Spinal cord (tissue), 10 donors: ENCODE results near the gene ARPC1B. TPM values are rescaled to one million over a fixed set of nuclear protein-coding genes. Genes with fewer than 3 reads are reported as not detected.
A peak's percentile ranks its signal among the peaks of the same experiment; 100 is the strongest.
"Not testable (repeated sequence)": the region's sequence is repeated elsewhere in the genome, so short reads cannot be mapped to it uniquely, and the experiment has no call there.

Experiments
- DNase-seq, 6 donors: peaks; one replicate each; pipeline versions ENCODE4 v3.0.0 to v3.0.0-alpha.2; 2013 to 2015; ENCODE audit warnings: low spot score in 6 of 6, low read depth in 4 of 6
- H3K27ac ChIP-seq: one replicate; pipeline ENCODE4 v1.5.1; 2013; ENCODE audit warnings: low read depth, low read length, control low read depth
- H3K27me3 ChIP-seq: one replicate; pipeline ENCODE4 v1.6.1; 2013; ENCODE audit warnings: low read length; ENCODE audit not compliant: control insufficient read depth, insufficient read depth
- H3K36me3 ChIP-seq: one replicate; pipeline ENCODE4 v1.6.1; 2013; ENCODE audit warnings: low read length; ENCODE audit not compliant: control insufficient read depth, insufficient read depth
- H3K4me1 ChIP-seq: one replicate; pipeline ENCODE4 v1.6.1; 2013; ENCODE audit warnings: low read length; ENCODE audit not compliant: control insufficient read depth, insufficient read depth
- H3K4me3 ChIP-seq: one replicate; pipeline ENCODE4 v1.5.1; 2013; ENCODE audit warnings: low read depth, low read length, control low read depth
- H3K9me3 ChIP-seq: one replicate; pipeline ENCODE4 v1.6.1; 2013; ENCODE audit warnings: low read length; ENCODE audit not compliant: control insufficient read depth, insufficient read depth
- WGBS: methylation state at CpG from one replicate; pipeline ENCODE4 v1.1.5; 2013; ENCODE audit warnings: missing lambda C conversion rate; ENCODE audit not compliant: insufficient coverage; 5-methylcytosine and 5-hydroxymethylcytosine counted together
- long read RNA-seq, 4 donors: transcript quantifications; one replicate each; lab custom pipeline, GENCODE V29; 2026
- polyA plus RNA-seq, 2 donors: library from polyadenylated mRNA; unstranded; fragments of 120-200 nt; gene quantifications; one replicate each; pipeline ENCODE4 v1.2.1, GENCODE V29; 2013; ENCODE audit not compliant: insufficient read length in 2 of 2
- total RNA-seq, 2 donors: library from RNA; depleted of rRNA in 1 of 2; stranded (reverse); fragments of 120-200 nt in 1 of 2; fragments of >200 nt in 1 of 2; gene quantifications; one replicate each; pipeline versions ENCODE4 v1.2.3 to v1.2.4, GENCODE V29; 2013 to 2014
- donor health status: healthy.

ARPC1B gene
- total RNA-seq: 100 to 1,000 TPM in 1 of 2 donors, 10 to 100 TPM in 1; 63.3 to 110 TPM
- 10 to 100 TPM; 34.0 to 45.4 TPM for polyA plus RNA-seq
- long read RNA-seq, donor 1, transcript ARPC1B-201 (10 exons, 1,564 nt): major isoform, 17 of 194 reads
- long read RNA-seq, donor 1, partial matches to known transcripts: 80 of 194 reads
- long read RNA-seq, donor 1, other reads (novel, unspliced or antisense): 93 of 194 reads
- long read RNA-seq, donor 2, transcript ARPC1B-201 (10 exons, 1,564 nt): major isoform, 5 of 61 reads
- long read RNA-seq, donor 2, partial matches to known transcripts: 55 of 61 reads
- long read RNA-seq, donor 2, other reads (novel, unspliced or antisense): 0 of 61 reads
- long read RNA-seq, donor 3, transcript ARPC1B-201 (10 exons, 1,564 nt): major isoform, 5 of 10 reads
- long read RNA-seq, donor 3, partial matches to known transcripts: 0 of 10 reads
- long read RNA-seq, donor 3, other reads (novel, unspliced or antisense): 0 of 10 reads
- long read RNA-seq, donor 4, transcript ARPC1B-201 (10 exons, 1,564 nt): major isoform, 24 of 125 reads
- long read RNA-seq, donor 4, partial matches to known transcripts: 99 of 125 reads
- long read RNA-seq, donor 4, other reads (novel, unspliced or antisense): 0 of 125 reads

- Histone ChIP-seq H3K36me3 (peaks cover 7% of the 10 kb centered on the region), H3K27ac (peak within 1 kb of the TSS; percentile 67), H3K4me3 (peak within 1 kb of the TSS; percentile 46), H3K9me3 (no peaks in the 10 kb centered on the region), H3K27me3 (peaks cover 4% of the 10 kb centered on the region), H3K4me1 (peaks cover 16% of the 10 kb centered on the region)
- DNase-seq: peak in 1 of 6 donors; percentile 63
- 3% methylated on average over 95 of the region's 95 CpGs for WGBS
These were observed at the start of gene ARPC1B for GRCh38 chr7:99374111-99375064. ARPC1B (plus strand) TSS chr7:99374730; CDS start chr7:99385715, 10,985 bp downstream.

GRCh38 chr7:99325001-99325493 is 49.5 kb upstream of the ARPC1B start:
- peak overlapping the region; percentile 80 for H3K27ac ChIP-seq

DNA sequence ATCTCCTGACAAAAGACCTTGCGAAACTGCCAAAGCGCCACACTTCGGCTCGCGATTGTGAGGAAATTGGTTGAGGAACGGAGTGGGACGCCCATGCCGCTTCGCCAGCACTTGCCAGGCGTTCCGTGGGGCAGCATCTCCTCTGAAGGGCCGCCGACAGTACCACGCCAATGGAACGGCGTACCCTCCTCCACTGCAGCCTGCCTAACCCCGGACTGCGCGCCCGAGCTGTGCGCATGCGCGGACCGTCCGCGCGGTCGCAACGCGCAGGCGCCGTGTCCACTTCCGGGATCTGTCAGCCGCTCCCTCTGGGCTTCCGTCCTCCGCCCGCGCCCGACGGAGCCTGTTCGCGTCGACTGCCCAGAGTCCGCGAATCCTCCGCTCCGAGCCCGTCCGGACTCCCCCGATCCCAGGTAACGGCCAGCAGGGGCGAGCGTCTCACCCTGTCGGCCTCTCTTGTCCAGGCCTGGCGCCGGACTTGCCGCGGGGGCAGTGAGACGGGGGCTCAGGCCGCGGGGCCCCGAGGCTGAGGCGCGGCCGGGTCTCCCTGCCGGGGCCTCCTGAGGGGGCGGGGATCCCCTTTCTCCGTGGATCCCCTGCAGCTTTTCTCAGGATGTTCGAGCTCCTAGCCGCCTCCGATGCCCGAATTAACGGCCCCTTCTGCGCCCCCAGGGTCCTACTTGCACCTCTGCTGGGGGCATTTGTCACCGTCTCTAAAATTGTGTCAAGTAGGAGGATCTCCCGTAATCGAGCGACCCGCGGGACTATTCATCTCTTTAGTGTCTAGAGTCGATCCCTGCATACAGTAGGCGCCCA is 48.7 kb upstream of the ARPC1B start, which contains the start of gene ARPC1A:
Gene ARPC1A (plus strand): TSS at position 307 of the 816 bp plus-strand sequence. CDS start 7,456 bp downstream, outside the sequence.
- peak; percentile 84 to 97 (median 89) for DNase-seq
- H3K4me3 ChIP-seq: peak within 1 kb of the TSS; percentile 93
- no peaks in the 10 kb centered on the region for H3K9me3 ChIP-seq
- under 1% methylated on average over 82 of the region's 82 CpGs for WGBS
- no peaks in the 10 kb centered on the region for H3K27me3 ChIP-seq
- peak within 1 kb of the TSS; percentile 80 for H3K27ac ChIP-seq
- H3K36me3 ChIP-seq: no peaks in the 10 kb centered on the region
- H3K4me1 ChIP-seq: peaks cover 20% of the 10 kb centered on the region

More at GRCh38 chr7:99325001-99325493, 49.5 kb upstream of the ARPC1B start:
- H3K4me3 ChIP-seq: peak overlapping the region; percentile 93
- no peaks in the 10 kb centered on the region for H3K36me3 ChIP-seq
- H3K9me3 ChIP-seq: no peaks in the 10 kb centered on the region
- H3K27me3 ChIP-seq: no peaks in the 10 kb centered on the region
- DNase-seq: peak in 2 of 6 donors; percentile 14 to 58
- 15% methylated on average over 14 of the region's 14 CpGs for WGBS
- peaks cover 20% of the 10 kb centered on the region for H3K4me1 ChIP-seq

GRCh38 chr7:99326408-99326782 is 48.1 kb upstream of the ARPC1B start:
- peak overlapping the region; percentile 93 for H3K4me3 ChIP-seq
- WGBS: 2% methylated on average over 7 of the region's 10 CpGs
- H3K4me1 ChIP-seq: peaks cover 20% of the 10 kb centered on the region
- no peak overlapping the region for H3K27ac ChIP-seq
- no peaks in the 10 kb centered on the region for H3K36me3 ChIP-seq
- no peaks in the 10 kb centered on the region for H3K27me3 ChIP-seq
- no peaks in the 10 kb centered on the region for H3K9me3 ChIP-seq
- DNase-seq: no peak

GRCh38 chr7:99330314-99330961 is 44.1 kb upstream of the ARPC1B start:
- not testable (repeated sequence) for H3K4me3 ChIP-seq, H3K27ac ChIP-seq, H3K27me3 ChIP-seq, H3K9me3 ChIP-seq, DNase-seq
- peaks cover 11% of the 10 kb centered on the region for H3K4me1 ChIP-seq
- peaks cover 12% of the 10 kb centered on the region for H3K36me3 ChIP-seq
- 84% methylated on average over 6 of the region's 8 CpGs for WGBS

DNA sequence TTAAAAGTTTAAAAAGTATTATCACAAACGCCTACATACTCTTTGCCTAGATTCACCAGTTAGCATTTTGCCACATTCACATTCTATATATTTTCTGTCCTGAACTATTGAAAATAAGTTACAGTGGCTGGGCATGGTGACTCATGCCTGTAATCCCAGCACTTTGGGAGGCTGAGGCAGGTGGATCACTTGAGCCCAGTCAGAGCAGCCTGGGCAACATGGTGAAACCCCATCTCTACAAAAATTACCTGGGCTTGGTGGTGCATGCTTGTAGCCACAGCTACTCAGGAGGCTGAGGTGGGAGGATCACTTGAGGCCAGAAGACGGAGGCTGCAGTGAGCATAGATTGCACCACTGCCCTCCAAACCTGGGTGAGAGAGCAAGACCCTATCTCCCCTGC is 43.5 kb upstream of the ARPC1B start:
- Histone ChIP-seq H3K4me3 (no peak overlapping the region), H3K27me3 (no peaks in the 10 kb centered on the region), H3K27ac (no peak overlapping the region), H3K36me3 (peaks cover 17% of the 10 kb centered on the region), H3K9me3 (no peaks in the 10 kb centered on the region), H3K4me1 (peaks cover 11% of the 10 kb centered on the region)
- DNase-seq: no peak
- WGBS: no CpG with 5 or more reads among the region's 2 CpGs

DNA sequence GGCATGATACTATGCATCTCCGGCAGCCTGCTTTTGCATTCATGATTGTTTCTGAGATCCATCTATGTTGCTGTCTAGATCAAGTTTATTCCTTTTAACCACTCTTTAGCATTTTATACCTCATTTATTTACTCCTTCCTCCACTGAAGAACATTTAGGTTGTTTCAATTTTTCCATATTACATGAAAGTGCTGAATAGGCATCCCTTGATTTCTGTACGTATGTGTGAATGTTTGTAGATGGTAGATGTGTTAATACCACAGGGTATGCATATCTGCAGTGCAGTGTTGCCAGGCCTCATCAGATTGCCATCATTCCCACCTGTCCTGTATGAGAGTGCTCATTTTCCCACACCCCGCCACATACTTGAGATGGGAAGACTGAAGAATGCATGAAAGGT is 34.9 kb upstream of the ARPC1B start:
- Histone ChIP-seq H3K9me3 (no peaks in the 10 kb centered on the region), H3K27me3 (no peaks in the 10 kb centered on the region), H3K4me3 (no peak overlapping the region), H3K4me1 (no peaks in the 10 kb centered on the region), H3K27ac (no peak overlapping the region), H3K36me3 (peaks cover 64% of the 10 kb centered on the region)
- WGBS: no CpG with 5 or more reads among the region's 3 CpGs
- DNase-seq: no peak

GRCh38 chr7:99340659-99341058 is 33.9 kb upstream of the ARPC1B start:
- no peak overlapping the region for H3K27ac ChIP-seq
- no peak overlapping the region for H3K4me3 ChIP-seq
- H3K36me3 ChIP-seq: peaks cover 63% of the 10 kb centered on the region
- no peak for DNase-seq
- no CpG with 5 or more reads among the region's 3 CpGs for WGBS
- H3K27me3 ChIP-seq: no peaks in the 10 kb centered on the region
- no peaks in the 10 kb centered on the region for H3K4me1 ChIP-seq
- H3K9me3 ChIP-seq: no peaks in the 10 kb centered on the region
